ENCODE measurements around the gene SCUBE2.
"Not testable (repeated sequence)": the region's sequence is repeated elsewhere in the genome, so short reads cannot be mapped to it uniquely, and the experiment has no call there.

SCUBE2 gene

DNA sequence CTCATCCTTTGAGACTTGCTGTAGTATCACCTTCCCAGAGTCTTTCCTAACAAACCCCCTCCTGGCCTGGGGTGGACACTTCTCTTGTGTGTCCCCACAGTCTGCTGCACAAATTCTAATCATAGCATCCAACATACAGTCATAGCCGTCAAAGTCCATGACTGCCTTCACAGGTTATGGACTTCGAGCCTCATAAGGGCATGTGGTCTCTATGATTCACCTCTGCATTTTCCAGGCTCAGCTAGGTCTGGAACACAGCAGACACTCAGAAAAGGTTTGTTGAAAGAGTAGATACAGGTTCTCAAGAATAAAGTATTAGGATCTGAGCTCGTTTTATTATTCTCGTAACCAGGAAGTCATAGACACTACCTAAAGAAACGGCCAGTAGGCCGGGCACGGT lies 13.2 kb upstream of the SCUBE2 start:
- DNase-seq (ENCODE audit: low read depth in 2 of 2), result no peak

DNA sequence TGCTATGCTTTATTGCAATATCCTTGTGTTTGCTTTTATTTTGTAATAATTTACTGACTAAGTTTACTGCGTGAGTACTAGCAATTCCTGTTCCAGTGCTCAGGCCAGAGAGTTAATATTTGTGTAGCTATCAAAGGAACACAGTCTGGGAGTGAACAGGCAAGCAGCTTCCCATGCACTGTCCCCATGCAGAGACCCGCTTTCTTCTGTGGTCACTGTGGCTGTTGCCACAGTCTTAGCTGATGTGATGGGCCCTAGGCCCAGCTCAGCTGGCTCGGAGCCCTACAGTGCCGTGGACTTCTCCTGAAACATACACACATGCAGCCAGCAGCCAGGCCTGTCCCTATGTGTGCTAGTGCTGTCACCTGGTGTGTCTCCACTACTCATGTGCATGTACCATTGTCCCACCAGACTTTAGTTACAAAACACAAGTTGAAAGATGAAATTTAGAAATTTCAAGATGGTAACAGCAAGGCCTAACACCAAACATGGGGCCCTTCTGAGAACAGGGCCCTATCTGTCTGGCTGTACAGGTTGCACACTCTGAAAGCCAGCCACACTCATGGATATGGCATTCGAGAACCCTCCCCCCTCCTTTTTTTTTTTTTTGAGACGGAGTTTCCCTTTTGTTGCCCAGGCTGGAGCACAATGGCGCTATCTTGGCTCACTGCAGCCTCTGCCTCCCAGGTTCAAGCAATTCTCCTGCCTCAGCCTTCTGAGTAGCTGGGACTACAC lies 12.3 kb upstream of the SCUBE2 start:
- DNase-seq (ENCODE audit: low read depth in 2 of 2), result no peak

DNA sequence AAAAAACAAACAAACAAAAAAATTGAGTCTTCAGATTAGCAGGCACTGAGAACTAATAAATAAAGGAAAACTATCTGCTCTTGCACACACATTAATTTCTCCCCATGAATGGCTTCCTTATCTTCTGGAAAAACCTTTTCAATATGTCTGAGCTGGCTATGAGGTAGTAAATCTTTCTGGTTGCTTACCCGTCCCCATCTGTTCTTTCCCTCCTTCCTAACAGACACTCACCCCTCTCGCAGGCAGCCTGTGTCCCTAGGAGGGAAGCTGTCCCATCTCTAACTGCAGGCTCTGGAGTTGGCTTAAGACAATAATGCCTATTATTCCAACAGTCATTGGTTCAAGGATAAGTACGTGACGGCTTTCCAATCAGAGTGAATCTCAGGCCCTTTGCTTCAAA lies 8.2 kb upstream of the SCUBE2 start:
- DNase-seq (ENCODE audit: low read depth in 2 of 2), result no peak

DNA sequence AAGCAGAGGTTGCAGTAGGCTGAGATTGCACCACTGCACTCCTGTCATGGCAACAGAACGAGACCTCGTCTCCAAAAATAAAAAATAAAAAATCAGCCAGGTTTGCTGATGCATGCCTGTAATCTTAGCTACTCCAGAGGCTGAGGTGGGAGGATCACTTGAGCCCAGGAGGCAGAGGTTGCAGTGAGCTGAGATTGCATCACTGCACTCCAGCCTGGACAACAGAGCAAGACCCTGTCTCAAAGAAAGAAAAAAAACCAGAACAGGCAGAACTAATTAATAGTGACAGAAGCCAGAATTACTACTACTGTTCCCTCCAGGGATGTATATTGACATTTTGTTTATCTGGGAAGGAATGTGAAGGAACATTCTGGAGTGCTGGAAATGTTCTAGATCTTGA lies 7.1 kb upstream of the SCUBE2 start:
- not testable (repeated sequence) for DNase-seq (ENCODE audit: low read depth in 2 of 2)

DNA sequence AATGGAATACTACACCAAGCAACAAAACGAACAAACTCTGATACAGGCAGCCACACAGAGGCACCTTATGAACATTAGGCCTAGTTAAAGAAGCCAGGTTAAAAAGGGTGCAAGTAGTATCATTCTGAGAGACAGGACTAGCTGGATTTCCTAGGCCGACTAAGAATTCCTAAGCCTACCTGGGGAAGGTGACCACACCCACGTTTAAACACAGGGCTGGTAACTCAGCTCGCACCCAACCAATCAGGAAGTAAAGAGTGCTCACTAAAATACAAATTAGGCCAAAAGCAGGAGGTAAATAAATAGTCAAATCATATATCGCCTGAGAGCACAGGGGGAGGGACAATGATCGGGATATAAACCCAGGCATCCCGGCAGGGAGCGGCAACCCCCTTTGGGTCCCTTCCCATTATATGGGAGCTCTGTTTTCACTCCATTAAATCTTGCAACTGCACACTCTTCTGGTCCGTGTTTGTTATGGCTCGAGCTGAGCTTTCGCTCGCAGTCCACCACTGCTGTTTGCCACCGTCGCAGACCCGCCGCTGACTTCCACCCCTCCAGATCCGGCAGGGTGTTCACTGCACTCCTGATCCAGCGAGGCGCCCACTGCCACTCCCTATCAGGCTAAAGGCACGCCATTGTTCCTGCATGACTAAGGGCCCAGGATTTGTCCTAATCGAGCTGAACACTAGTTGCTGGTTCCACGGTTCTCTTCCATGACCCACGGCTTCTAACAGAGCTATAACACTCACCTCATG lies 6.0 kb upstream of the SCUBE2 start:
- not testable (repeated sequence) for DNase-seq (ENCODE audit: low read depth in 2 of 2)

DNA sequence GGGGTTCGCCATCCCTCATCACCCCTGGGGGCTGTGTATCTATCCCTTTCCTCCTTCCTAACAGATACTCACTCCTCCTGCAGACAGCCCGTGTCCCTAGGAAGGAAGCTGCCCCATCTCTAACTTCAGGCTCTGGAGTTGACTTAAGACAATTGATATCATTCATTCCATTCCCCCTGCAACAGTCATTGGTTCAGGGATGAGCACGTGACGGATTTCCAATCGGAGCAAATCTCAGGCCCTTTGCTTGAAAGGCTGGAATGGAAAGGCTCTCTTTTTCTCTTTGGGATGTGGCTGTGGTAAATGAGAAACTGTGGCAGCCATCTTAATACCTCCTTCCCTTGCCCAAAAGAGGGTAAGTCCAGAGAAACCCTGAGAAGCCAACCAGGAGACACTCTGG lies 5.0 kb upstream of the SCUBE2 start:
- DNase-seq (ENCODE audit: low read depth in 2 of 2), result no peak

DNA sequence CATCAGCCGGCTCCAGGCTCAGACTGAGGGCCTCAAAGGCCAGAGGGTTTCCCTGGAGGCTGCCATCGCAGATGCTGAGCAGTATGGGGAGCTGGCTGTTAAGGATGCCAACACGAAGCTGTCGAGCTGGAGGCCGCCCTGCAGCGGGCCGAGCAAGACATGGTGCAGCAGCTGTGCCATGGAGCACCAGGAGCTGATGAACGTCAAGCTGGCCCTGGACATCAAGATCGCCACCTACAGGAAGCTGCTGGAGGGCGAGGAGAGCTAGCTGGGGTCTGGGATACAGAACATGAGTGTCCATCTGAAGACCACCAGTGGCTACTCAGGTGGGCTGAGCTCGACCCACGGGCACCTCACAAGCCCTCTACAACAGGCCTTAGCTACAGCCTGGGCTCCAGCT lies 4.0 kb upstream of the SCUBE2 start:
- no peak for DNase-seq (ENCODE audit: low read depth in 2 of 2)

DNA sequence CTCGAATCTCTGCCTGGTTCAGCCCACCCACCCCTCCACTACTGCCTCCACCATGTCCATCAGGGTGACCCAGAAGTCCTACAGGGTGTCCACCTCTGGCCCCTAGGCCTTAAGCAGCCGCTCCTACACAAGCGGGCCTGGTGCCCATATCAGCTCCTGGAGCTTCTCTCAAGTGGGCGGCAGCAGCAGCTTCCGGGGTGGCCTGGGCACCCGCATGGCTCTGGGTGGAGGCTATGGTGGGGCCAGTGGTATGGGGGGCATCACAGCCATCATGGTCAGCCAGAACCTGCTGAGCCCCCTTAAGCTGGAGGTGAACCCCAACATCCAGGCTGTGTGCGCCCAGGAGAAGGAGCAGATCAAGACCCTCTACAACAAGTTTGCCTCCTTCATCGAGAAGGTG lies 3.0 kb upstream of the SCUBE2 start:
- DNase-seq (ENCODE audit: low read depth in 2 of 2), result no peak

DNA sequence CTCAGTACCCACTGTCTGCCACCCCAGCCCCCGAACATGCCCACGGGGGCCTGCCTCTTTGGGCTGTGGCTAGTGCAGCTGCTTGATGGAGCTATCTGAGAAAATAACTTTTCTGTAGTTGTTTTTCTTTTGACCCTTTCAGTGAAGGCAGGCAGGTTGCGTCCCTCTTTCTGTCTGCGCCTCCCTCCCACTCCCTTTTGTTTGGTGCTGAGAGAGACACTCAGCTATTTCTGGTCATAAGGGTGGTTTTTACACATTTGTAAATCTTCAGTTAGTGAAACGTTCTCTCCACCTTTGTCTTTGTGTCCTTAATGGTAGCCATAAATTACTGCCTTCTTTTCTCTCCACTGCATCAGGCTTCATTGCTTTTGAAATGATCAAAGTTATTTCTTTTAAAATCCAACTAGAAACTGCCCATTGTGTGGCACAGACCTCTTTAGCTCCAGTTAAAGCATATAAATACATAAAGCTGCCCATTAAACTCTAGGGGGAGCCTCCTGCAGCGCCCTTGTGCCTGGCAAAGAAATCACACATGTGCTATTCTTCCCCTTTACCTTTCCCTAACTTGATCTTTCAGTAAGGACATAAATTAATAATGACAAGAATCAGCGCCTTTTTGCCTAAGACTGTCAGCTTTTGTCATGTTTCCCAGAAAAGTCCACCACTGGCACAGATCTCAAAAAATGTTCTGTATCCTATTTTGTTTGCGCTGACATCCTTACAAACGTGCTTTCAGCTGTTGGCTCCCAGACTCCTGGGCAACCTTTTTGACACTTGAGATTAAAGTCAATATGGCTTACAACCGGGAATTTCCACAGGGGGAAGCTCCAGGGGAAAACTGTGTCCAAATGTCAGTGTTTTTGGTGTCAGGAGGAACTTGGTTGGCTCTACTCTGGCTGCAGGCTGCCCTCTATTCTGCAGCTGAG lies 1.7 kb upstream of the SCUBE2 start:
- no peak for DNase-seq (ENCODE audit: low read depth in 2 of 2)

DNA sequence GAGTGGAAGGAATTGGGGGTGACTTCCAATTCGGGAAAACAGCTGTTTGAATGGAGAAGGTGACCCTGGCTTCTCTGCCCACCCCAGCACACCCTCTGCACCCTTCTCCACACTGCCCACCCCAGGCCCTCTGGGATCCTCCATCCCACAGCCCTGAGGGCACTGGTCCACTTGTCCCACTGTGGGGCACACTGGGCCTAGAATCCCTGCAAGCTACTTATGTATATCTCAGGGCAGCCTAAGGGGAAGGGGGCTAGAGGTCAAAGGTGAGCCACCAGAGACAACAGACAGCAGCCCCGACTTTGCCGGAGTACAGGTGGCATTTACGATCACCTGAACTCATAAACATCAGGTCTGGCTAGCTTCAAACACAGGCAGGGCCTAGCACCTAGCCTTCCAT lies 673 bp upstream of the SCUBE2 start:
- DNase-seq (ENCODE audit: low read depth in 2 of 2), result no peak

DNA sequence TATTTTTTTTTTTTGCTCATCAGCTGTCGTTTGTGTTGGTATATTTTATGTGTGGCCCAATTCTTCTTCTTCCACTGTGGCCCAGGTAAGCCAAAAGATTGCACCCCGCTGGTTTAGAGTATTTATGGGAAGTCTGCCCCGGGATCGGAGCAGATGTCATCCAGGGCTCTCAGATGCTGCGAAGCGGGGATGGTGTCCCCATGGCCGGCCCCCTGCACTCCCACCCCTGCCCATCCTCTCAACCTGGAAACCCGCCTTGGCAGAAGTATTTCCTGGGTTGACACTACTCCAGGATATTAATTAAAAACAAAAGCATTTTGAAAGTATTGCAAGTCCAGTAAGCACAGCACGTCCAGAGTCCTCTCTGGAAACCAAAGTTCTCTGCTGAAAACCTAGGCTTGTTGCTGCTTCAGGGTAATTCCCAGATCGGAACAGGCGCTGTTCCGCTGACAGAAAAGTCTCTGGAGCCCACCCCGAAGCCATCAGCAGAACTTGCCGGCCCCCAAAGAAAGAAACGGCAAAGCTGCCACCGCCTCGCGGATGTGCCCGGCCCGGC lies 833 bp downstream of the SCUBE2 start:
- no peak for DNase-seq (ENCODE audit: low read depth in 2 of 2)

DNA sequence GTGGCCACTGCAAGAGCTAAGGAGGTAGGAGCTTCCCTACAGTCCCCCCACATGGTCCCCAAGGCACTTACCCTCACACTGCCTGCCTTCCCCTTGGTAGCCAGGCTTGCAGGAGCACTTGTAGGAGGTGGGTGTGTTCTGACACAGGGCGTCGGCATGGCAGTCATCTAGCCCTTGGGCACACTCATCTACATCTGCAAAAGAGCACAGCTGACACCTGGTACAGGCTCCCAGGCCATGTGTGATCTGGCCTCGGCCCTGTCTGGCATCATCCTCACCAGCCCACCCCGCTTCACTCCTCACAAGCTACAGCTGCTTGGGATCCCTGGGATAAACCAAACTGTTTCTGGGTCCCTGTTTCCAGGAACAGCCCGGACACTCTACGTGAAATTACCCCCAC lies 1.8 kb downstream of the SCUBE2 start:
- no peak for DNase-seq (ENCODE audit: low read depth in 2 of 2)

DNA sequence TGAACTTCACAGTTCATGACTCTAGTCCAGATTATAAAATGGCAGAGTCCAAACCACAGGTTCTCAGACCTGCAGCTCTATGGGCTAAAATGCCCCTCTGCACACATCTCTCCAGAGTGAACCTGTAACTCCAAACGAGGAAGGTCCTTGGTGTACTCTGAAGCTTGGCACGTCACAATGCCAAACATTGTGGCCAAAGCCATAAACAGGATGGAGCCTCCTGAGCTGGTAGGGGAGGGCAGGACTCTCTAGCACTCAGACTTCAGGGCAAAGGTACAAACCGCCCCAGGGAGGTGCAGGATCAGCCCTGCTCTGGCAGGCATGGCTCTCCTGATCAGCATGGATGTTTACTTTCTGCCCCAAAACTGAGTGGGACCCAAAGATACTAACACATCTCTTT lies 2.3 kb downstream of the SCUBE2 start:
- no peak for DNase-seq (ENCODE audit: low read depth in 2 of 2)

DNA sequence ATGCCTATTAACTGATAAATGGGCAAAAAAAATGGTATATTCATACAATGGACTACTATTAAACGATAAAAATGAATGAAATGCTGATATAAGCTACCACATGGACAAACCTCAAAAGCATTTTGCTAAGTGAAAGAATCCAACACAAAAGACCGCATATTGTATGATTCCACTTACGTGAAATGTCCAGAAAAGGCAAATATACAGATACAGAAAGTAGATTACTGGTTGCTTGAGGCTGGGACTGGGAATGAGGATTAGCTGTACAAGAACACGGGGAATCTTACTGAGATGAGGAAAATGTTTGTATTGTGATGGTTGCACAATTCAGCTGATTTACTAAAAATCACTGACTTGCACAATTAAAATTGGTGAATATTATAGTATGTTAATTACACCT lies 8.8 kb downstream of the SCUBE2 start:
- no peak for DNase-seq (ENCODE audit: low read depth in 2 of 2)

DNA sequence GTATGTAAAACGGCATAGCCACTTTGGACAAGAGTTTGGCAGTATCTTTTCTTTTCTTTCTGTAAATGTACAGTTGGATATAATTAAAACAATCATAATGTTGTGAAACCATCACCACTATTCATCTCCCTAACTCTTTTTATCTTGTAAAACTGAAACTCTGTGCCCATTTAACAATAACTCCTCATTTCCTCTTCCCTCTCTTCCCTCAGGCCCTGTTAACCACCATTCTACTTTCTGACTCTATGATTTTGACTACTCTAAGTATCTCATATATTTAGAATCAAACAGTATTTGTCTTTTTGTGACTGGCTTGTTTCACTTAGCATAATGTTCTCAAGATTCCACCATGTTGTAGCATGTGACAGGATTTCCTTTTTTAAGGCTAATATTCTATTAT lies 10.2 kb downstream of the SCUBE2 start:
- no peak for DNase-seq (ENCODE audit: low read depth in 2 of 2)

DNA sequence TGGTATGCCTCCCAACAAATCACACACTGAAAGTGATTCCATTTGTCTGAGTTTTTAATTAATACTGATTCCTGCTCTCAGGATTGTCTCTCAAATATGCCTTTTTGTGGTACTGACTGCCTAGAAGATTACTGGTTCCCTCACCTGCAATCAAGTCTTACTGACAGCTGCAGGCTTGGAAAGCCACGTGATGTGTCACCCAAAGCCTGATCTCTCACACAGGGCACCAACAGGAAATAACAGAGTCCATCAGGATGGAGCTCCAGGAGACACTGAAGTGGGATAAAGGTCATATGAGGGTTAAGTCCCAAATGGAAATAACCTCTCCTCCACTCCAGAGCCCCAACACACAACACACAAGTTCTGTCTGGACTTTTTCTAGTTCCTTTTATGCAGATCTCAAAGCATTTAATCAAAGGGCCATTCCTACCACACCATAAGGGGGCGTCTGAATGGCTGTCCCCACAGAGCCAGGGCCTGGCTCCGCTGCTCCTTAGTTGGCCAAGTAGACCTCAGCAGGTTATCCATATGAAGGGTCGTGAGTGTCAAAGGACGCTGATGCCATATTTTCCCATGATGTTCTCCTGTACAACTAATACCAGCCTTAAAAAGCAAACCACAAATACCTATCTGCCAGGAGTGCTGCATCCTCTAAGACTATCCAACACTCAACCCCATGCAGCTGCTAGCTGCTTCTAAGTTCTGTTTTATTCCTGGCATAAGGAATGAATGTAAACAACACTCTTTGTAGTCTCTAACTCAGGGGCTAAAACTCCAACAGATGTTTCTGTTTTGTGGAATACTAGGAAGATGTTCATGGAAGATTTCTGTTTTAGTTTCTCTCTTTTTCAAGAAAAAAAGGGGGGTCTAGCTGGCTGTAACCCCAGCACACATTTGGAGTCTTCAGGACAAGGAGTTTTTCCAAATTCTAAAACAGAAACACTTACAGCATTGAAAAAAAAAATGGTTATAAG lies 13.0 kb downstream of the SCUBE2 start:
- DNase-seq (ENCODE audit: low read depth in 2 of 2), result no peak

DNA sequence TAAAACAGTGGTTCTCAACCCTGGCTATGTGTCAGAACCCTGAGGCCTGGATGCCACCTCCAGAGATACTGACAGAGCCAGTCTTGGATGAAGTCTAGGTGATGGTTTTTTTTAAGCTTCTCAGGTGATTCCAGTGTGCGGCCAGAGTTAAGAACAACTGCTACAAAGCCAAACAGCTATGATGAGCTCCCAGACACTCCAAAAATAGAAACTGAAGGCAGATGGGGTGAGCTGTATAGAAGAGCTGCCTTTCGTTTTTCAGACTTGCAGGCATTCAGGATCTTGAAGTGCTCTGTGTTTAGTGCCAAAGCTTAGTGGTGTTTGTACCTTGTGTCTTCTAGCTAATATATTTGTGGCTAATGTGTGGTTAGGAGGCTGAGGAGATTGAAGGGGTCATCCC lies 14.2 kb downstream of the SCUBE2 start:
- no peak for DNase-seq (ENCODE audit: low read depth in 2 of 2)

DNA sequence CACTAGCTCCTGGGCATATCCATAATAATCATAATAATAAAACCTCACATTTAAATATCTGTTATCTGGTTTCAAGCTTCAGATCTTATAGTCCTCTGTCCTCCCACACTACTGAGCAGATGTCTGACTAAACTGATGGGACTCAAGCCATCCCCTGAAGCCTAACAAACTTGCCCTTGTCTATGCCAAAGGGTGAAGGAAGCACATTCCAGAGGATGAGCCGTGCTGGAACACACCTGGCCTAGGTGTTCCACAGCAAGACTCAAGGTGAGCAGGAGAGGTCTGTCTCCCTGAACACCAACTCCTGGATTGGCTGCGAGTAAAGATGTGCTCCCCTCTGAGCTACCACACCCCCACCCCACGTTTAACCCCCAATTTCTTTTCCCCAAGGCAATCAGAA lies 14.7 kb downstream of the SCUBE2 start:
- DNase-seq (ENCODE audit: low read depth in 2 of 2), result no peak

DNA sequence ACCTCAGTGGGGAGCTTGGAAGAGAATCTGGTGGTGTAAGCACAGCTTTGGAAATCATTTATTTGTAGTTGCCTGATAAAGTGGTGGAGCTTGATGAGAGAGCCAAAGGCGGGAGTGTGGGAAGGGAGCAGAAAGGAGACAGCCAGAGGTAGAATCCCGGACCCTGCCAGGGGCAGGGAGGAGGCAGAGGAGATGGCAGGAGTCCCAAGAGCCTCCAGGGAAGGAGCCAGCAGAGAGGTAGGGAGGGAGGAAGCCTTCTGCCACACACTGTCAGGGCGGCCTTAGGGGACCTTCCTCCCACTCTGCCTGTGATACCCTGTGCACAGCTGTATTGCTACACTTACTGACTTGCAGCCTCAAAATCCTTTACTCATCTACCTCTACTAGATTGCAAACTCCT lies 15.4 kb downstream of the SCUBE2 start:
- no peak for DNase-seq (ENCODE audit: low read depth in 2 of 2)

DNA sequence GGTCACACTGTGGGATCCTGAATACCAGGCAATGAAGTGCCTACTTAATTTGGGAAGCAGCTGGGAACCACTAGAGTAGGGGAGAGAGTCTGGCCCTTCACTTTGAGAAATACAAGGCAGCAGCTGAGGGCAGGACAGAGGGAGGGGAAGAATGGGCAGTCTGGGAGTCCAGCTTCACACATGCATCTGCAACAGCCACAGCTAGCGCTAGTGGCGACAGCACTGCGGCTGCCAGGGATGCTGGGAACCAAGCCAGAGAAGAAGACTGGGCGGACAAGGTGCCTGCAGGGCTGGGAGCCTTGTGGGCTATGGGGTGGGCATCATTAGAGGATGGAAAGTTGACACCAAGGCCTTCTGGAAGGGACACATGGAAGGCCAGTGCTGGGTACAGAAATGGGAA lies 15.8 kb downstream of the SCUBE2 start:
- DNase-seq (ENCODE audit: low read depth in 2 of 2), result no peak

All from stimulated activated CD8-positive, alpha-beta memory T cell treated with anti-CD3 and anti-CD28 coated beads, Interleukin-2, amount 100 ng/mL, for 48 hours (primary cell).